Daoy (cell line): ENCODE results near the gene TRIO. TPM values are rescaled to one million over a fixed set of nuclear protein-coding genes. Genes with fewer than 3 reads are reported as not detected.
"Not testable (repeated sequence)": the region's sequence is repeated elsewhere in the genome, so short reads cannot be mapped to it uniquely, and the experiment has no call there.

Experiments used
- DNase-seq: peaks from one replicate; pipeline ENCODE4 v3.0.0-alpha.2; 2015; ENCODE audit warnings: low read depth
- total RNA-seq: library from RNA; depleted of rRNA; stranded (reverse); fragments of >200 nt; shearing (Covaris generic); gene quantifications from 2 replicates; pipeline ENCODE4 v1.2.3, GENCODE V29; 2014

The TRIO gene
- total RNA-seq, 1 experiment from 2014 or later: 112 TPM

DNA sequence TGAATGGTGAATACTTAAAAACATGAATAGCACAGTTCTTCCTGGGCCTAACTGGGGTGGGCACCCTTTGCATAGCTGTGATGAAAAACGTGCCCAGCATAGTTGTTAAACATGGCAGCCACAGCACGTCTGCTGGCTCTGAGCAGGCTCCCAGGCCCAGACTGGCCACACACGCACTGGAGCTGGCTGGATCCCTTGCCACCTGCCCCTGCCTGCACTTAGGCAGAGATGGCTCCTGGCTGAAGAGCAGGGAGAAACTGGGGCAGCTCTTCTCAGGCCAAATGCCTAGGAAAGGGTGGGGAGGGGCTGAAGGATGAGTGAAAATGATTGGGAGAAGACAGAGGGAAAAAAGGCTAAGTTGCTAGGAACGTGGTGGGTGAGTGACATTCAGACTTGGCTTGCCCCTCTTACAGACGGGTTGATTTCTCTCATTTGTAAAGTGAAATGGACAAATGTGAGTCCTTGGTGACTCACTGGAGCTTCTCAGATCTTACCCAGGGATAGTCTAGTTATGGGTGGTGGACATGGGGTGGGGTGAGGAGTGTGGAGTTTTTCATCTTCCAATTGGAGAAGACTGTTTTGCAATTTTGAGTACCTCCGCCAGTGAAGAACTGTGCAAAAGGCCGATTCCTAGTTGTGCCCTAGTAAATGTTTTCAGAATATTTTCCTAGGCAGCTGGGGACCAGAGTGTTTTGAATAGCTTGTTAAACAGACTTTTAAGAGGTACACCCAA lies 42.4 kb downstream of the TRIO start:
- DNase-seq: peak; percentile 74

DNA sequence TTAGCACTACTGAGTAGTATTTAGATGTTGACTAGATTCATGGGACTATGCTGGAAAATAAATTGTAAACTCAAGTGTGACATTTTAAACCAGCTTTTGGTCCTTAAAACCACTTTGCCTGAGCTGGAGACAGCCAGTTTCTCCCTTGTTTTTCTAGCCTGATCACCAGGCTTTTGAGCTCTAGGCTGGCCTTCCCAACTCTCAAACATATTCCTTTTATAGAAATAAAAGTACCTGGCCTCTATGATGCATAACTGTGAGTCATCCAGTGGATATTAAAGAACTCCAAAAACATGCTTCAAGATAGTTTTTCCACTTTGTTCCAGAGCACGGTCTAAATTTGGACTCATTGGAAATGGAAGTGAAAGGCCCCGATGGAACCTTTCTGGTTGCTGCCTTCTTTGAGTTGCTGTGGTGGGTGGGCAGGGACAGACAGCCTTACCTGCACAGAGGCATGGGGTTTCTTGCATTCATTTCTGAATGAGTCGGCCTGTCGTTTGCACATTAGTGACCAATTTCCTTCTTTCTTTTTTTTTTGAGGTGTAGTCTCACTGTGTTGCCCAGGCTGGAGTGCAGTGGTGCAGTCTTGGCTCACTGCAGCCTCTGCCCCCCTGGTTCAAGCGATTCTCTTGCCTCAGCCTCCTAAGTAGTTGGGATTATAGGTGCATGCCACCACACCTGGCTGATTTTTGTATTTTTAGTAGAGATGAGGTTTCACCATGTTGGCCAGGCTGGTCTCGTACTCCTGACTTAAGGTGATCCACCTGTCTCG lies 43.1 kb downstream of the TRIO start:
- peak; percentile 46 for DNase-seq

- DNase-seq: no peak
These were observed 44.0 kb downstream of the TRIO start for GRCh38 chr5:14187157-14187556.

GRCh38 chr5:14187660-14188059 lies 44.5 kb downstream of the TRIO start:
- peak; percentile 65 for DNase-seq

GRCh38 chr5:14188778-14189177 lies 45.6 kb downstream of the TRIO start:
- DNase-seq: no peak

GRCh38 chr5:14189680-14190079 lies 46.5 kb downstream of the TRIO start:
- DNase-seq: no peak

GRCh38 chr5:14190194-14191164 lies 47.3 kb downstream of the TRIO start:
- DNase-seq: peak; percentile 95

DNA sequence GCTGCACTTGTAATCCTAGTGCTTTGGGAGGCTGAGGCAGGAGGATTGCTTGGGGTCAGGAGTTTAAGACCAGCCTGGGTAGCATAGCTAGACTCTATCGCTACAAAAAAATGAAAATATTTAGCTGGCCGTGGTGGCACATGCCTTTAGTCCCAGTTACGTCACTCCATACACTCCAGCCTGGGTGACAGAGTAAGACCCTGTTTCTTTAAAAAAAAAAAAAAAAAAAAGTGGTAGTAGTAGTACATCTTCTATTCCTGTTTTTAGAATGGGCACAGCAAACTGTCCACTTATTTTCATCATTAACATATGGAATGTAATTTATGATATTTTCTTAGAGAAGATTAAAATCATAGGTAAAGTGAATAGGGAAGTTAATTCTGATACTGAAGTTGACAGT lies 48.2 kb downstream of the TRIO start:
- peak; percentile 36 for DNase-seq

GRCh38 chr5:14193496-14193895 lies 50.4 kb downstream of the TRIO start:
- DNase-seq: no peak

DNA sequence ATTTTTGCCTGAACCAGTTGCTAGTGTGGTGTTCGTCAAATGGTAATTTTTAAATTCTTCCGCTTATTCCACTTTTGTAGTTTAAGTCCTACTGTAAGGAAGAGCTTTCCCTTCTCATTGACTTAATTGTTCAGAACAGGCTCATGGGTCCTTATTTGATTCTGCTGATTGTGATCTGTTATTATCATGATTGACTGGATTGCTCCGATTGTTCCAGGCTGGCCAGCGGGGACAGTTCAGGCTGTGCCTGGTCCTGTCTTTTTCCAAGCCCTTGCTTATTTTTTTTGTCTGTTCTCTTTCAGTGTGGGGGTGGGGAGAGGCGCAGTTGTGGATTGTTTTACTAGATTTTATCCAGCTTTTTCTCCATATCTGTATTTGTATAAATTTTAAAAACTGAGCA lies 52.4 kb downstream of the TRIO start:
- DNase-seq: no peak

DNA sequence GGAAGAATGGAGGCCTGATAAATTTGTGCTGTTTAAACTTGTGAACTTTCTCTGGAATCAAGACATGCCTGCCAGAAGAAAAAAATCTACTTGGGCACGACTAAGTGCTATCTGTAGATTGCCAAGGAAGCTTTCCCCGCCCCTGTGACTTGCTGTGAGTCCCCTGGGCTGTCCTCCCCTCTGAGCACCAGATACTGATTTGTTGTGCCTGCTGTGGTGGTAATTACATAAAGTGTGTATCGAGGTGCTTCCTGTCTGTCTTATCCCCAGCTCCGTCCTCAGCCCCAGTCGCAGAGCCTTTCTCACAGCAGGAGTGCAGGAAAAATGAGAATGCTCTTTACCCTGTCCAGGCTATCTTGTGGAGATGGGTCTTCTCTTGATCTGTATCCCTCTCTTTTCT lies 53.9 kb downstream of the TRIO start:
- DNase-seq: no peak

DNA sequence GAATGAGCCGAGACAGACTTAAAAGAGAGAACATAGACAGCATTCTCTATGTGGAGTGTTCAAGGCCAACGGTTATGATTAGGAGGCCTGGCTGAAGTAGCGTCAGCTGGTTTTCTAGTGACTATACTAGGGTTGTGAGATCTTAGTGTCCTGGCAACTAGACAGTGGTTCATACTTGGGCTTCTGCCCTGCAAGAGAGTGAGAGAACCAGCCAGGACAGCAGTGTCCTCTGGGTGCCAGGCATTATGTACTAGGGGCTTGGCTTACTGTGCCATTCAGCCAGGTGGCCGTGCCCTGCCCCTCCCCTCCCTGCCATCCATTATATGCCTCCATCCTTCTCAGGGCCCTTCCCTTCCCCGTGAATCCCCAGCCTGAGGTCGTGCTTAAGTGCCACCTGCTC lies 56.8 kb downstream of the TRIO start:
- DNase-seq: no peak

- DNase-seq: no peak
These were observed 57.3 kb downstream of the TRIO start for GRCh38 chr5:14200312-14200990.

- DNase-seq: no peak
These were observed 58.3 kb downstream of the TRIO start for GRCh38 chr5:14201325-14202045.

- peak; percentile 87 for DNase-seq
These were observed 59.3 kb downstream of the TRIO start for GRCh38 chr5:14202462-14202861.

DNA sequence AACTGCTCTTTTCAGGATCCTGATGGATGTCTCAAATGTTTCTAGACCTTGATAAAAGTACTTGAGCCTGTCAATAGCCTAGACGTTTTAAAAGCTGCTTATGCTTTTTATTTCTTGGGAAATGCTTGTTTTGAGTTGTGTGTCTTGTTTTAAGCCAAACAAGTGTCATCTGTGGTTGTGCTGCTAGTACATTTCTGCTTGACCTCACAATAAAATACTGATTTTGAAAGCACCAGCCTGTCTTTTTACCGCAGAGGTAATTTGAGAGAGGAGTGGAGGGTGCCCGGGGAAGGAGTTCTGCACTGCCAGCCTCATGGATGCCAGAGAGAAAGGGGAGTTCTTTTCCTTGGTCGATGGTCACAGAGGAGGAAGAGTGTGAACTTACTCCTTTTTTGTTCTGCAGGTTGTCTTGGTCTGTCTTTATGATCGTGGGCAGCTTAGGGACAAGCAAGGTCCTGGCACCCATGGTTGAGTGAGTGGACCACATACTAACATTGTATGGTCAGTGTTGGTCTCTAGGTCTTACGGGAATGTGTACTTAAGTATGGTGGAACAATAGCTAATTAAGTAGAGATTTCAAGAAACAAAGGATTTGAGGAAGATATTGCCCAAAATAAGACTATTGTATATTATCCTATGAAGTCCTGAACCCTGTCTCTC lies 61.0 kb downstream of the TRIO start:
- DNase-seq: no peak

DNA sequence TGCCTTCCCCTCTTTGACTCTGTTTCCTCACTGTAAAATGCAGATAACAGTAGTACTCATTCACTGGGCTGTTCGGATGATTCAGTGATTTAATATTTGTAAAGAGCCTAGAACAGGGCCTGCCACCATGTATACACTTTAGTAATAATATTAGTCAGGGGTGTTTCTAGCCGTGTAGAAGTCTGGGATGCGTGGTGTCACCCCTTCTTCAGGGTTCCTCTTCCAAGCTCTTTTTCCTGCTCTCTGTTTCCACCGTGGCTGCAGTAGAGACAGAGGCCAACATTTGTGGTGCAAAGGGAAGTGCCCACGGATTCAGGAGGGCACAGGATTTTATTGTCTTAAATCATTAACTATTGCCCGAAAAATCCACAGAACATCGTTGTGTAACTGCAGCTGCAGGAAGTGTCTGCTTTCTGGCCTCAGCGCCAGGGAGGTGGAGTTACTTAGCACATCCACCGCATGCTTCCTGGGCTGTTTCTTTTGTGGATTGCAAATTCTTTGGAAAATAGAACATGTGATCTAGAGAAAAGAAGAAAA lies 61.7 kb downstream of the TRIO start:
- peak; percentile 69 for DNase-seq

GRCh38 chr5:14206028-14206725 lies 63.0 kb downstream of the TRIO start:
- no peak for DNase-seq

DNA sequence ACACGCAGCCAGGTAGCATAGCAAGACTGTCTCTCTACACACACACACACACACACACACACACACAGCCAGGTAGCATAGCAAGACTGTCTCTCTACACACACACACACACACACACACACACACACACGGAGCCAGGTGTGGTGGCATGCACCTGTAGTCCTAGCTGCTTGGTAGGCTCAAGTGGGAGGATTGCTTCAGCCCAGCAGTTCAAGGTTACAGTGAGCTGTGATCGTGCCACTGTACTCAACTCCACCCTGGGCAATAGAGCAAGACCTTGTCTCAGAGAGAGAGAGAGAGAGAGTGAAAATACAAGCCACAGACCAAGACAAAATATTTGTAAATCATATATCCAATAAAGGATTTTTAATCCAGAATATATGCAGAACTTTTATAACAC lies 64.3 kb downstream of the TRIO start:
- not testable (repeated sequence) for DNase-seq
